Gastroesophageal sphincter (tissue), 3 donors: Measurements from ENCODE around the gene TMEM108.

Source experiments
- POLR2A ChIP-seq, 2 donors: fragments of 450-650 bp; IDR thresholded peaks; one replicate each; pipeline ENCODE4 v1.6.1; 2017; ENCODE audit warnings: antibody characterized with exemption in 2 of 2, mild to moderate bottlenecking in 2 of 2, moderate library complexity in 1 of 2
- TF ChIP-seq, protein P1 (sequence below), 4 experiments: fragments of 200-600 bp in 2 of 4; fragments of 450-650 bp in 2 of 4; sonication (generic) in 1 of 4; IDR thresholded peaks; one replicate each; pipeline ENCODE4 v1.5.1; 2017 to 2019; ENCODE audit warnings: antibody characterized with exemption in 4 of 4, mild to moderate bottlenecking in 2 of 4, moderate library complexity in 2 of 4

DNA sequence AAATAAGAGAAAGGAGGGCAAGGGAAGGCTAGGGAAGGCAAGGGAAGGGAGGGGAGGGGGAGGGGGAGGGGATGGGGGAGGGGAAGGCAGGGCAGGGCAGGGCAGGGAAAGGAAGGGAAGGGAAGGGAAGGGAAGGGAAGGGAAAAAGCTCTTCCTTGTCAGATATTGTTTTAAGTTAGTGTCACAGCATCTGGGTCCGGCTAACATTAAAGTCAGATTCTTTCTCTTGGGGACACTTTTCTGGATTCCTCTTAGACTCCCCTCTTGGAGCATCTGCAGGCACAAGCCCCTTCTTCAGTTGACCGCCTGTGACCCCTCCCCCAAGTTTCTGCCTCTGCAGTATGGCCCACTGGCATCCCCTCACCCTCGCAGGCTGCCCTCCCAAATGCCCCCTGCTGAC is 387.7 kb downstream of the TMEM108 start:
- TF ChIP-seq, protein P1, sequence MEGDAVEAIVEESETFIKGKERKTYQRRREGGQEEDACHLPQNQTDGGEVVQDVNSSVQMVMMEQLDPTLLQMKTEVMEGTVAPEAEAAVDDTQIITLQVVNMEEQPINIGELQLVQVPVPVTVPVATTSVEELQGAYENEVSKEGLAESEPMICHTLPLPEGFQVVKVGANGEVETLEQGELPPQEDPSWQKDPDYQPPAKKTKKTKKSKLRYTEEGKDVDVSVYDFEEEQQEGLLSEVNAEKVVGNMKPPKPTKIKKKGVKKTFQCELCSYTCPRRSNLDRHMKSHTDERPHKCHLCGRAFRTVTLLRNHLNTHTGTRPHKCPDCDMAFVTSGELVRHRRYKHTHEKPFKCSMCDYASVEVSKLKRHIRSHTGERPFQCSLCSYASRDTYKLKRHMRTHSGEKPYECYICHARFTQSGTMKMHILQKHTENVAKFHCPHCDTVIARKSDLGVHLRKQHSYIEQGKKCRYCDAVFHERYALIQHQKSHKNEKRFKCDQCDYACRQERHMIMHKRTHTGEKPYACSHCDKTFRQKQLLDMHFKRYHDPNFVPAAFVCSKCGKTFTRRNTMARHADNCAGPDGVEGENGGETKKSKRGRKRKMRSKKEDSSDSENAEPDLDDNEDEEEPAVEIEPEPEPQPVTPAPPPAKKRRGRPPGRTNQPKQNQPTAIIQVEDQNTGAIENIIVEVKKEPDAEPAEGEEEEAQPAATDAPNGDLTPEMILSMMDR (IDR thresholded peaks at IDR 0.05): no peak
- TF ChIP-seq POLR2A (IDR thresholded peaks at IDR 0.05): no peak
